IPS-18c (cell line): ENCODE data around the gene KRTAP10-5.

Experiments
- H3K4me3 ChIP-seq: 2 replicates; pipeline ENCODE4 v1.7.0; 2013; ENCODE audit warnings: low read depth, mild to moderate bottlenecking, low read length, moderate library complexity; ENCODE audit not compliant: insufficient read depth
- H3K9me3 ChIP-seq: one replicate; pipeline ENCODE4 v1.6.1; 2013; ENCODE audit warnings: mild to moderate bottlenecking, low read length, moderate library complexity; ENCODE audit not compliant: control insufficient read depth, insufficient read depth

The KRTAP10-5 gene

GRCh38 chr21:44530221-44530902 lies 50.0 kb downstream of the KRTAP10-5 start:
- Histone ChIP-seq H3K9me3 (peaks cover 2% of the 10 kb centered on the region), H3K4me3 (no peak overlapping the region)

DNA sequence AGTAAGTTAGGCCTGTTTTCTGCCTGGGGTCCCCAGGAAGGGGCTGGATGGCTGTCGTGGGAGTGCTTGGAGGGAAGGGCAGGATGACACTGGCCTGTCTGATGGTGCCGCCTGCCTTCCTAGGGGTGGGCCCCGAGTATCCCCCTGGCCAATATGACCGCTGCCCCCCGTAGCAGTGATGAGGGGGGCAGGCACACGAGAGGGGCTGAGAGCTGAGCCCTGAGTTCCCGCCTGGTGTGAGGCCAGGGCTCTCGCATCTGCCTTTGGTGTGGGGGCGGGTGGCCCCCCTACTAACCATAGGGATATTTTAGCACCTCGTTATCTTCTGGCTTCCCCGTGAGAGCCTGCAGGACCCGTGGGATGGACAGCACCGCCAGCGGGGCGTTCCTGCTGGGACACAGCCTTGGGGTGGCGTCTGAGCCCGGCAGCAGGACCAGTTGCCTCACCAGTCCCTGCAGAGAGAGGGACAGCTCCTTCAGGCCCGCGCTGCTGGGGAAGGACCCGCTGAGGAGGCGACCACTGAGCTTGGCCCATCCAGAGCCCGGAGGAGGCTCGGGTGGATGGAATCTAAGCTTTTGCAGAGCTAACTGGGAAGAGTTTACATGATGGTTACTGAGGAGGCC lies 50.8 kb downstream of the KRTAP10-5 start:
- H3K4me3 ChIP-seq, result no peak overlapping the region
- H3K9me3 ChIP-seq, result peaks cover 2% of the 10 kb centered on the region
